Stomach (tissue), 4 donors: ENCODE results near the gene ERFL.

Experiments used
- CTCF ChIP-seq, 7 experiments: fragments of 450-650 bp in 4 of 7; fragments of 200-600 bp in 3 of 7; sonication (generic) in 3 of 7; IDR thresholded peaks; one replicate each; pipeline ENCODE4 v1.5.1; 2016 to 2019; ENCODE audit warnings: antibody characterized with exemption in 7 of 7, control low read depth in 2 of 7, mild to moderate bottlenecking in 1 of 7
- EP300 ChIP-seq: sonication (generic); formaldehyde crosslinking; IDR thresholded peaks from one replicate; pipeline ENCODE4 v1.6.1; 2017; ENCODE audit warnings: antibody characterized with exemption
- POLR2A ChIP-seq, 4 donors: fragments of 450-650 bp; IDR thresholded peaks; one replicate each; pipeline ENCODE4 v1.6.1; 2016; ENCODE audit warnings: antibody characterized with exemption in 4 of 4, control low read depth in 2 of 4, mild to moderate bottlenecking in 1 of 4, moderate library complexity in 1 of 4
- POLR2AphosphoS5 ChIP-seq, 3 donors: sonication (generic); formaldehyde crosslinking; IDR thresholded peaks; one replicate each; pipeline ENCODE4 v1.6.1; 2016; ENCODE audit warnings: antibody characterized with exemption in 3 of 3

GRCh38 chr19:41977916-41978315 lies 49.7 kb upstream of the ERFL start:
- TF ChIP-seq CTCF (IDR thresholded peaks at IDR 0.05) (no peak), POLR2A (IDR thresholded peaks at IDR 0.05) (no peak), POLR2AphosphoS5 (IDR thresholded peaks at IDR 0.05) (no peak), EP300 (no peak)
